Epidermal melanocyte (primary cell): ENCODE data around the gene SBF2.
"Not testable (repeated sequence)": the region's sequence is repeated elsewhere in the genome, so short reads cannot be mapped to it uniquely, and the experiment has no call there.

Source experiments
- DNase-seq: peaks from one replicate; pipeline ENCODE4 v3.0.0; 2011; ENCODE audit warnings: low spot score; ENCODE audit not compliant: insufficient read length

SBF2 gene

GRCh38 chr11:9905501-9905951 is 388.5 kb downstream of the SBF2 start:
- DNase-seq, result peak; percentile 52

DNA sequence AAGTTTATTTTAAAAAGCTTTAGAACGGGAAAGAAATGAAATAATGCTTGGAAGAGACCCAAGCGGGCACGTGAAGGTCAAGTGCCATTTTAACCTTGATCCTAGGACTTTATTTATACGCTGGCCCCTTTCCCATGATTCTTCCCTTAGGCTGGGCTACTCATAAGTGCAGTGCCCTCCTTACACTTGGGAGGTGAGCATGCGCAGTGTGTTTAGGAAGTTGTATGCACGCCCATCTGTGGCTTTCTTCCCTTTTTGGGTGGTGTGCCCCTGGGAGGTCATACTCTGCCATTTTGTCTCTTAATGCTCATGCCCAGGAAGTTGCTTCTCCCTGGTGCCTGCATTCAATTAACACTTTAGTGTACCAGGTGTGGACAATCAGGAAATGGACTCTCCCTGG is 390.4 kb downstream of the SBF2 start:
- no peak for DNase-seq

- no peak for DNase-seq
Measured at GRCh38 chr11:9901943-9902342, 392.1 kb downstream of the SBF2 start.

DNA sequence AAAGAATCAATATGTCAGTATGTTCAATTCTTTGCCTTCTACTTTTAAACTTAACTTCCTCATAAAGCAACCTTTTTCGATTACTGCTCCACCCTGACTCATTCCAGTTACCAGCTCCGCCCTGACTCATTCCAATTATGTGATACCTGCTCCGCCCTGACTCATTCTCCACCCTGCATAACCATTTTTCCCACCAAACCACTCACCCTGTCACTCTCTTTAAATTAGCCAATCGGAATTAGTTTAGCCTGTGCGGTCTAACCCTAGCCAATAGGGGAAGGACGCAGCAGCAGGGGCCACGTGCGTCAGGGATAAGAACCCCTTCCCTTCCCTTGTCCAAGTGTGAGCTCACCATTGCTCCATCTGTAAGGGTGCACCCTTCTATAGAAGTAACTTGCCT is 393.8 kb downstream of the SBF2 start:
- DNase-seq, result not testable (repeated sequence)

DNA sequence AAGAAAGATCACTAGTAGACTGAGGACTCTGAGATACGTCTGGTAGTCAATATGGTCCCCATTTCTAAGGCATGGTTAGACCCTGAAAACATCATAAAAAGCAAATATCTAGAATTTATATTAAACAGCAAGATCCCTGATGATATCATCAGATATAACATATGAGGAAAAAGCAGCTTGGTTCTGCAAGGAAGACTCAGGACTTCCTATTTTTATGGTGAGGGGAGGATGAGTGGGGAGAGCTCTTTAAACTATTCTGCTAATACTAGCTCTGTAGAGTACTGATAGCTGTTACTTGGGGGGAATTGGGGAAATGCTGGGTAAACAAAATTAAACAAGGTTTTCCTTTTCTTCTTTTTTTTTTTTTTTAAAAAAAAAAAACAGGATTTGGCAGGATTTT is 394.3 kb downstream of the SBF2 start:
- no peak for DNase-seq

DNA sequence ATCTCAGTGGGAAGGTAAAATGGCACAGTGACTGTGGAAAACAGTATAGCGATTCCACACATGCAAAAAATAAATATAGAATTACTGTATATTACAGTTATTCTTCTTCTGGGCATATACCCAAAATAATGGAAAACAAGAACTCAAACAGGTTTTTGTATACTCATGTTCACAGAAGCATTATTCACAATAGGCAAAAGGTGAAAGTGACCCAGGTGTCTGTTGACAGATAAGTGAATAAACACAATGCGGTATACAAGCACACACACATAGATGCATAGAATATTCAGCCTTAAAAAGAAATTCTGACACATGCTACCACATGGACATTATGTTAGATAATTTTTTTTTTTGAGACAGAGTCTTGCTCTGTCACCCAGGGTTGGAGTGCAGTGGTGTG is 397.1 kb downstream of the SBF2 start:
- no peak for DNase-seq

DNA sequence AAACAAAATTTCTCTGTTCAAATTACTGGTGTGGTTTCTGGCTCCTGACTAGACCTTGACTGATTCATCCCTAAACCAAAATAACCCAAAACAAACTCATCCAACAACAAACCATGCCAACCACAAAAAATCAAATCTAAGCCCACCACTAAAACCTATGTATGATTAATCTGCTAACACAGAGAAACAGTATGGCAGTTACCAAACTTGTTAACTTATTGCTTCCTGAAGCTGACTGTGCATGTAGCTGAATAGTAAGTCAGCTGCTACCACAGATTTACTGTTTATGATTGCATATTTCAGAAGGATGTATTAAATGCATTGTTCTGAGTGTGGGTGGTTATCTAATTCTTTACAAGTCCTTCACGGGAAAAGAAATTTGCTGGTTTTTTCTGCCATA is 399.0 kb downstream of the SBF2 start:
- no peak for DNase-seq

GRCh38 chr11:9893474-9893873 is 400.5 kb downstream of the SBF2 start:
- DNase-seq, result no peak

DNA sequence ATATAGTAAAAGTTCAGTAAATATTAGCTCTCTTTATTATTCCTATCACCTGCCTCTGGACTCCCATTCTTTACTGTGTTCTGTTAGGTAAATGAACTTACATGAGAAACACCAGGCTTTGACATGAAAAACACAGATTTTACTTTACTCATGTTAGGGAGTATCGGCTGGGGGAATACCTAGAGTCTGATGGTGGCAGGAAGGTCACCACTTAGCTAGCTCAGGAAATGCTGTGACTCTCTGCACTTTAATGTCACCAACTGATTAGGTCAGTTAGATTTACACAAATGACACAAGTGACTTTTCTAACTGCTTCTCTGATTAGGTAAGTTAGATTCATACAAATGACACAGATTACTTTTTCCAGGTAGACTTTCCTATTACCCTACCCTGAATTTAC is 405.1 kb downstream of the SBF2 start:
- DNase-seq, result no peak

GRCh38 chr11:9887472-9887871 is 406.5 kb downstream of the SBF2 start:
- DNase-seq, result no peak

- DNase-seq, result no peak
Measured at GRCh38 chr11:9886595-9886994, 407.4 kb downstream of the SBF2 start.

- DNase-seq, result no peak
Measured at GRCh38 chr11:9884601-9885000, 409.4 kb downstream of the SBF2 start.

GRCh38 chr11:9880657-9881056 is 413.4 kb downstream of the SBF2 start:
- no peak for DNase-seq

GRCh38 chr11:9878936-9879335 is 415.1 kb downstream of the SBF2 start:
- DNase-seq, result no peak

DNA sequence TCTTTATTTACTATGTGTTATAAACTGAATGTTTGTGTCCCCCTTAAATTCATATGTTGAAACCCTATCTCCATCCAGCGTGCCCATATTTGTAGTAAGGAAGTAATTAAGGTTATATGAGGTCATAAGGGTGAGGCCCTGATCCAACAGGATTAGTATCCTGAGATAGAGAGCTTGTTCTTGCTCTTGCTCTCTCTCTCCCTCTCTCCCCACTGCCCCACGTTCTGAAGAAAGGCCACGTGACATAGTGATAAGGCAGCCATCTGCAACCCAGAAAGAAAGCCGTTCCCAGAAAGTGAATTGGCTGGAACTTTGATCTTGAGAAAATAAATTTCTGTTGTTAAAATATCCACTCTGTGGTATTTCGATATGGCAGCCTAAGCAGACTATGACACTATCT is 417.7 kb downstream of the SBF2 start:
- DNase-seq, result no peak

DNA sequence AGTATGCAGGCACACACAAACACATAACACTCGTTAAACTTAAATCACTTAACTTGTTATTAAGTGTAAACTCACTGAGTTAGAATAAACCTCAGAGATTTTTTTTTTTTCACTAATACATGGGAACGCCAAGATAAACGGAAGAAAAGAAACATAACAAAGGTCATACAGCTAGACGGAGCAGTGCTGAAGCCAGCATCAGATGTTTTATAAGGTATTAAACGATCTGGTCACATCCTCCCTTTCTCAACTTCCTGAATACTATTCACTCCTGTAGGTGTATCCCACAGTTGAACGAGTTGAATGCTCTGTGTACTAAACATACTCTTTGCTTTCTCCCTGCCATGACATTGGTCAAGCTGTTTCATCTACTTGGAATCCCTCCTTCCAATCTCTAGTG is 418.2 kb downstream of the SBF2 start:
- no peak for DNase-seq

DNA sequence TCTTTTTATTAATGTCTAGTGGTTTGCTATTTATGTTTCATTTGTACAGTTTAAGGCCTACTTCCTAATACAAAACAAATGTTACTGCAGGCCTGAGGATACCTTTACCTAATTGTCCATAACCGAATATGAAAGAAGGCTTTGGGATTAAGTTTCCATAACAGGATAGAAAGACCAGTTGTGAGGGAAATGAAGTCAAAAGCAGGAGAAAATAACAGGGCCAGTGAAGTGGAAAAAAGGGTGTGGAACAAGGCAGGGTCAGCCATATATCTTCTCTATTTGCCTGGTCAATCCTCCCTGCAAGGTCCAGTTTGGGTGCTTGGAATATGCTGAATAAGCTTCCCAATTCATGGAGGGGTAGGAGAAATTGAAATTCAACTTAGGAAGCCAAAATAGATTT is 418.6 kb downstream of the SBF2 start:
- no peak for DNase-seq

GRCh38 chr11:9874466-9874865 is 419.6 kb downstream of the SBF2 start:
- no peak for DNase-seq

DNA sequence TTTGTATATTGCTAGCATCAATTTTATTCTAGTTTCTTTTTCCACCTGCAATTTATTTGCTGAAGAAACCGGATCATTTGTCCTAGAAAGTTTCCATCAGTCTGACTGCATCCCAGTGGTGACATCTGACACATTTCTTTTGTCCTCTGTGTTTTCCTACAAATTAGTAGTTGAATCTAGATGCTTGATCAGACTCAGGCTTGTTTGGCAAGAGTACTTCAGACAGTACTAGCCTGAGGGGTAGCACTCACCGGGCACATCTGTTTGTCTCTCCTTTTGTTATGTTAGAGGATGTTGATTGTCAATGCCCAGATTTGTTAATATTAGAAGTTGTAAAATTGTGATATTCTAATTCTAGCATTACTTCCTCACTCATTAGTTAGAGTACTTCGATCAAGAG is 425.4 kb downstream of the SBF2 start:
- DNase-seq, result no peak

- no peak for DNase-seq
Measured at GRCh38 chr11:9862981-9863380, 431.0 kb downstream of the SBF2 start.

DNA sequence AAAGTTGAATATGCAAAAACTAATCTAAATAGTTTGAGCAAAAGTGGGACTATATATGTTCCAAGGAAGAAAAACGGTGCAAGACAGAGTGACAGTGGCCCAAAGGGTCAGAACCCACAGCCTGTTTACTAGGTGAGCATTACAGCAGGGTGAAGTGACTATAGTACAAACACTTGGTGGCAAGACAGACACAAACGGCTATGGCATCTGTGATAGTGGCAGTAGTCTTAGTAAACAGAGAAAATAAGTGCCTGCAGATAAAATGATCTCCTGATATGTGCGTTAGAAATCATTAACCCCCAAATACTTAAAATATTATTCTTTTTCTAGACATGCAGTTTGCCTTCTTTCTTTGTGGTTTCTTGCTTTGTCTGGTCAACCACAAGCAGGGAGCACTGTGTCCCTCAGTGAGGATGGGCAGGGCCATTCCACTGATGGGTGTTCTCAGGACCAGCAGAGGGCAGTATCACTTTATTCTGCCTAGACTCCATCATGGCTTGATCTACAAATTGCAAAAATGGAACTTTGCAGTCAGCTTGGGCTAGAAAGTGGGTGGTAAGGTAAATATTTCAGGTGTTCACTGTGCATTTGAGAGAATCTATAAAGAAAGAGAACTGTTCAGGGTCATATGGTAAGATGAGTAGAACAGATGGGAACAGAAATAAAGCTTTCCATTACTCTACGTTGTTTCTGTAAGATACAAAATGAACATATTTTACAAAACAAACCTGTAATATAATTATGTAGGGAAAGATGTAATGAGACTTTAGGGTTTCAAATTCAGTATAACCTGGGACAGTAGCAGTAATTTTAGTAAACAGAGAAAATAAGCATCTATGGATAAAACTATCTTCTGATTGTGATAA is 431.9 kb downstream of the SBF2 start:
- DNase-seq, result peak; percentile 56

- no peak for DNase-seq
Measured at GRCh38 chr11:9859554-9860305, 434.3 kb downstream of the SBF2 start.

DNA sequence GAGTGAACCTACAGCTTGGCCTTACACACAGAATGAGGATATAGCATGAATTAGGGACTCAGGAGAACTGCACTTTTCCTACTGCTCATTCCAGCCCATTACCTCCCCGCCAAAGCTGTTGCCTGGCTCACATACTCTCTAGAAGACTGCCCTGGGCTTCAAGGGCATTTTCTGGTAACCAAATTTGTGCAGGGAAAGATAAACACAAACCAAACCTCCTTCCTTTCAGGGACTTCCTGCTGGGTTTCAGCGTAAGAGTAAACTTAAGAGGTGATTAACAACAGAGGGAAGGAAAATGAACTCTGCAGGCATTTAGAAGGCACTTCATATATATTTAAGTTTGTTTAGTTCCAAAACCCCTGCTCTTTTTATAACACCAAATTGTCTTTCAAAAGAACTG is 435.2 kb downstream of the SBF2 start:
- no peak for DNase-seq
